ENCODE data around the gene ARFRP1. TPM values are rescaled to one million over a fixed set of nuclear protein-coding genes. Genes with fewer than 3 reads are reported as not detected.

ARFRP1 gene
- total RNA-seq, 5 donors from 2014 or later (not counting 1 experiment from before 2014, with no cell fraction given) = 58.5 to 102 (median 99.5) TPM

- CTCF ChIA-PET = interaction anchor here in 1 of 2 donors (1.6 kb wide), 1 partner anchor 34 kb away, joined by 13 read pairs; the partner anchor contains the start of genes ARFRP1 and ZGPAT
- no peak overlapping the region for H3K27ac ChIP-seq (ENCODE audit: low read length)
These were observed 33.5 kb upstream of the ARFRP1 start for GRCh38 chr20:63741354-63741675.

GRCh38 chr20:63740627-63741353 lies 33.0 kb upstream of the ARFRP1 start:
- Mint-ChIP-seq H3K9me3 (no peaks in the 10 kb centered on the region), H3K4me3 (peak overlapping the region; percentile 59 to 63 (median 63)), H3K36me3 (no peaks in the 10 kb centered on the region), H3K4me1 (peaks cover 9 to 13% (median 12%) of the 10 kb centered on the region in 3 donors), H3K27me3 (no peaks in the 10 kb centered on the region), H3K27ac (no peak overlapping the region)
- Histone ChIP-seq H3K27ac (ENCODE audit: low read length) (peak overlapping the region; percentile 41), H3K4me3 (ENCODE audit: control insufficient read depth in 1 of 2, extremely low read depth in 1 of 2, low read length in 1 of 2) (peak overlapping the region; percentile 54 to 74), H3K4me1 (ENCODE audit: control insufficient read depth in 1 of 2, extremely low read depth in 1 of 2, insufficient read depth in 2 of 2, low read length in 2 of 2) (peaks cover 13 to 44% of the 10 kb centered on the region in 2 experiments), H3K9me3 (no peaks in the 10 kb centered on the region), H3K27me3 (replicated peaks in 1 of 2; ENCODE audit: control insufficient read depth in 2 of 2, extremely low read depth in 1 of 2, insufficient read depth in 2 of 2, low read length in 1 of 2) (no peaks in the 10 kb centered on the region), H3K36me3 (ENCODE audit: control insufficient read depth in 2 of 2, extremely low read depth in 1 of 2, insufficient read depth in 1 of 2, low read length in 1 of 2) (peaks cover 13 to 37% of the 10 kb centered on the region in 2 donors)
- 20% methylated on average over 16 of the region's 29 CpGs for WGBS (ENCODE audit: insufficient coverage)
- peak in 15 of 35 experiments; percentile 30 to 64 (median 39) for DNase-seq
- POLR2A ChIA-PET = no interaction called here
- CTCF ChIA-PET = interaction anchor here in 1 of 2 donors (0.7 to 1.6 kb wide), 3 partner anchors 10 to 33 kb away, joined by 3 to 13 read pairs (median 3); partner anchors contain the start of genes ARFRP1 and ZGPAT
- ATAC-seq (replicated peaks in 1 of 4) = peak in 3 of 4 experiments; percentile 1 to 14 (median 1)

More at GRCh38 chr20:63741354-63741675, 33.5 kb upstream of the ARFRP1 start:
- Mint-ChIP-seq H3K27ac (no peak overlapping the region), H3K27me3 (no peaks in the 10 kb centered on the region), H3K9me3 (no peaks in the 10 kb centered on the region), H3K36me3 (no peaks in the 10 kb centered on the region), H3K4me1 (peaks cover 4 to 8% (median 7%) of the 10 kb centered on the region in 3 donors), H3K4me3 (peak overlapping the region; percentile 21 to 63 (median 59))
- H3K27me3 ChIP-seq (replicated peaks in 1 of 2; ENCODE audit: control insufficient read depth in 2 of 2, extremely low read depth in 1 of 2, insufficient read depth in 2 of 2, low read length in 1 of 2) = no peaks in the 10 kb centered on the region
- DNase-seq = no peak
- WGBS (ENCODE audit: insufficient coverage) = 93% methylated on average over 2 of the region's 6 CpGs
- ATAC-seq (replicated peaks in 1 of 4) = no peak
- POLR2A ChIA-PET = no interaction called here
- H3K36me3 ChIP-seq (ENCODE audit: control insufficient read depth in 2 of 2, extremely low read depth in 1 of 2, insufficient read depth in 1 of 2, low read length in 1 of 2) = peaks cover 10 to 37% of the 10 kb centered on the region in 2 donors
- H3K9me3 ChIP-seq = no peaks in the 10 kb centered on the region
- peaks cover 8 to 39% of the 10 kb centered on the region in 2 experiments for H3K4me1 ChIP-seq (ENCODE audit: control insufficient read depth in 1 of 2, extremely low read depth in 1 of 2, insufficient read depth in 2 of 2, low read length in 2 of 2)
- H3K4me3 ChIP-seq (ENCODE audit: control insufficient read depth in 1 of 2, extremely low read depth in 1 of 2, low read length in 1 of 2) = peak overlapping the region; percentile 54 to 74

- Histone ChIP-seq H3K27ac (ENCODE audit: low read length) (peak overlapping the region; percentile 41), H3K4me3 (ENCODE audit: control insufficient read depth in 1 of 2, extremely low read depth in 1 of 2, low read length in 1 of 2) (peak overlapping the region; percentile 54 to 74), H3K9me3 (no peaks in the 10 kb centered on the region), H3K36me3 (ENCODE audit: control insufficient read depth in 2 of 2, extremely low read depth in 1 of 2, insufficient read depth in 1 of 2, low read length in 1 of 2) (peaks cover 15 to 43% of the 10 kb centered on the region in 2 donors), H3K4me1 (ENCODE audit: control insufficient read depth in 1 of 2, extremely low read depth in 1 of 2, insufficient read depth in 2 of 2, low read length in 2 of 2) (peaks cover 14 to 50% of the 10 kb centered on the region in 2 experiments), H3K27me3 (replicated peaks in 1 of 2; ENCODE audit: control insufficient read depth in 2 of 2, extremely low read depth in 1 of 2, insufficient read depth in 2 of 2, low read length in 1 of 2) (no peaks in the 10 kb centered on the region)
- Mint-ChIP-seq H3K36me3 (no peaks in the 10 kb centered on the region), H3K27ac (no peak overlapping the region), H3K27me3 (no peaks in the 10 kb centered on the region), H3K9me3 (no peaks in the 10 kb centered on the region), H3K4me1 (peaks cover 15 to 16% (median 16%) of the 10 kb centered on the region in 3 donors), H3K4me3 (peak overlapping the region; percentile 59 to 63 (median 63))
- peak in 14 of 35 experiments; percentile 31 to 73 (median 42) for DNase-seq
- CTCF ChIA-PET = interaction anchor here in 1 of 2 donors (0.7 to 1.6 kb wide), 3 partner anchors 11 to 33 kb away, joined by 3 to 13 read pairs (median 3); partner anchors contain the start of genes ARFRP1 and ZGPAT
- peak; percentile 8 to 11 (median 10) for ATAC-seq (replicated peaks in 1 of 4)
- POLR2A ChIA-PET = no interaction called here
- WGBS (ENCODE audit: insufficient coverage) = under 1% methylated on average over 68 of the region's 80 CpGs
These were observed 32.4 kb upstream of the ARFRP1 start for GRCh38 chr20:63740070-63740626.

- Histone ChIP-seq H3K9me3 (no peaks in the 10 kb centered on the region), H3K27me3 (replicated peaks in 1 of 2; ENCODE audit: control insufficient read depth in 2 of 2, extremely low read depth in 1 of 2, insufficient read depth in 2 of 2, low read length in 1 of 2) (no peaks in the 10 kb centered on the region), H3K4me3 (ENCODE audit: control insufficient read depth in 1 of 2, extremely low read depth in 1 of 2, low read length in 1 of 2) (peak within 1 kb of the TSS; percentile 64 to 88), H3K4me1 (ENCODE audit: control insufficient read depth in 1 of 2, extremely low read depth in 1 of 2, insufficient read depth in 2 of 2, low read length in 2 of 2) (peaks cover 14 to 58% of the 10 kb centered on the region in 2 experiments), H3K36me3 (ENCODE audit: control insufficient read depth in 2 of 2, extremely low read depth in 1 of 2, insufficient read depth in 1 of 2, low read length in 1 of 2) (peaks cover 17 to 51% of the 10 kb centered on the region in 2 donors), H3K27ac (ENCODE audit: low read length) (peak within 1 kb of the TSS; percentile 41)
- ATAC-seq (replicated peaks in 1 of 4) (peak; percentile 31 to 42 (median 34)), DNase-seq (peak in 27 of 35 experiments; percentile 33 to 81 (median 52))
- H3K4me3 Mint-ChIP-seq = peak within 1 kb of the TSS; percentile 63 to 90 (median 65)
- no peaks in the 10 kb centered on the region for H3K27me3 Mint-ChIP-seq
- 4% methylated on average over 97 of the region's 136 CpGs for WGBS (ENCODE audit: insufficient coverage)
- CTCF ChIA-PET = no interaction called here
- POLR2A ChIA-PET = no interaction called here
- H3K4me1 Mint-ChIP-seq = peaks cover 16% of the 10 kb centered on the region in 3 donors
- no peaks in the 10 kb centered on the region for H3K36me3 Mint-ChIP-seq
- peak within 1 kb of the TSS in 1 of 2 donors; percentile 34 for H3K27ac Mint-ChIP-seq
- H3K9me3 Mint-ChIP-seq = no peaks in the 10 kb centered on the region
These were observed 31.6 kb upstream of the ARFRP1 start, which contains the start of gene SLC2A4RG for GRCh38 chr20:63739130-63740069. TSS of gene SLC2A4RG (plus strand) at chr20:63739776. CDS start at chr20:63739913, 137 bp downstream.

- peaks cover 5% of the 10 kb centered on the region for H3K36me3 Mint-ChIP-seq
- H3K4me3 ChIP-seq (ENCODE audit: control insufficient read depth in 1 of 2, extremely low read depth in 1 of 2, low read length in 1 of 2) = peak overlapping the region; percentile 64 to 88
- H3K9me3 Mint-ChIP-seq = no peaks in the 10 kb centered on the region
- CTCF ChIA-PET = no interaction called here
- H3K27ac Mint-ChIP-seq = peak overlapping the region in 1 of 2 donors; percentile 34
- peaks cover 21 to 22% (median 21%) of the 10 kb centered on the region in 3 donors for H3K4me1 Mint-ChIP-seq
- DNase-seq (peak in 15 of 35 experiments; percentile 16 to 65 (median 34)), ATAC-seq (replicated peaks in 1 of 4) (no peak)
- POLR2A ChIA-PET = no interaction called here
- H3K36me3 ChIP-seq (ENCODE audit: control insufficient read depth in 2 of 2, extremely low read depth in 1 of 2, insufficient read depth in 1 of 2, low read length in 1 of 2) = peaks cover 17 to 58% of the 10 kb centered on the region in 2 donors
- no peaks in the 10 kb centered on the region for H3K27me3 Mint-ChIP-seq
- no peaks in the 10 kb centered on the region for H3K27me3 ChIP-seq (replicated peaks in 1 of 2; ENCODE audit: control insufficient read depth in 2 of 2, extremely low read depth in 1 of 2, insufficient read depth in 2 of 2, low read length in 1 of 2)
- WGBS (ENCODE audit: insufficient coverage) = 34% methylated on average over 19 of the region's 26 CpGs
- peak overlapping the region; percentile 44 to 90 (median 65) for H3K4me3 Mint-ChIP-seq
- peaks cover 14 to 65% of the 10 kb centered on the region in 2 experiments for H3K4me1 ChIP-seq (ENCODE audit: control insufficient read depth in 1 of 2, extremely low read depth in 1 of 2, insufficient read depth in 2 of 2, low read length in 2 of 2)
- H3K9me3 ChIP-seq = no peaks in the 10 kb centered on the region
- H3K27ac ChIP-seq (ENCODE audit: low read length) = peak overlapping the region; percentile 24
These were observed 30.9 kb upstream of the ARFRP1 start for GRCh38 chr20:63738687-63739129.
